K562 (cell line): Measurements from ENCODE around the gene GYS1. TPM values are rescaled to one million over a fixed set of nuclear protein-coding genes. Genes with fewer than 3 reads are reported as not detected.

Experiments used
- ADNP ChIP-seq: fragments of 200-800 bp; sonication (Bioruptor generic); IDR thresholded peaks from 2 replicates; pipeline ENCODE4 v1.6.1; 2016; ENCODE audit warnings: missing genetic modification characterization, missing compliant biosample characterization
- ARID3B ChIP-seq: fragments of 250-450 bp; sonication (Bioruptor Pico); IDR thresholded peaks from 2 replicates; pipeline ENCODE4 v1.4.0; 2020; ENCODE audit warnings: borderline replicate concordance
- ATF7 ChIP-seq: fragments of 450-650 bp; IDR thresholded peaks from 2 replicates; pipeline ENCODE4 v1.7.1; 2014; ENCODE audit warnings: mild to moderate bottlenecking, moderate library complexity
- CBX1 ChIP-seq: sonication (generic); IDR thresholded peaks from 2 replicates; pipeline ENCODE4 v1.6.1; 2016; ENCODE audit warnings: antibody characterized with exemption, low read depth, mild to moderate bottlenecking
- CBX5 ChIP-seq: IDR thresholded peaks from 2 replicates; pipeline ENCODE4 v1.6.1; 2014; ENCODE audit warnings: low read depth, borderline replicate concordance
- ETV1 ChIP-seq: fragments of 450-650 bp; conservative IDR thresholded peaks from 2 replicates; pipeline ENCODE4 v1.6.1; 2016; ENCODE audit warnings: missing genetic modification characterization, control low read depth, low read depth, missing compliant biosample characterization
- FOS ChIP-seq: IDR thresholded peaks from 3 replicates; pipeline ENCODE4 v1.6.1; 2011; ENCODE audit not compliant: insufficient read length; ENCODE audit errors: extremely low read depth
- KHSRP ChIP-seq: fragments of 450-650 bp; IDR thresholded peaks from 2 replicates; pipeline ENCODE4 v1.6.1; 2017
- MBD2 ChIP-seq: sonication (generic); IDR thresholded peaks from 2 replicates; pipeline ENCODE4 v1.6.1; 2016; ENCODE audit warnings: low read depth, borderline replicate concordance
- MLLT1 ChIP-seq, 2 experiments: fragments of 450-650 bp; IDR thresholded peaks; 2 replicates each; pipeline ENCODE4 v1.6.1; 2016
- SAFB2 ChIP-seq: fragments of 200-400 bp; formaldehyde crosslinking; IDR thresholded peaks from 2 replicates; pipeline ENCODE4 v1.6.1; 2018; ENCODE audit warnings: borderline replicate concordance, low read length, low read depth, moderate library complexity; ENCODE audit not compliant: severe bottlenecking
- SPI1 ChIP-seq: IDR thresholded peaks from 2 replicates; pipeline ENCODE4 v1.6.1; 2011; ENCODE audit warnings: low read depth, low read length, control low read depth, borderline replicate concordance
- STAG1 ChIP-seq: sonication (generic); formaldehyde crosslinking; IDR thresholded peaks from 2 replicates; pipeline ENCODE4 v1.5.0; 2020; ENCODE audit warnings: missing genetic modification reagents, borderline replicate concordance
- TBL1XR1 ChIP-seq, 2 experiments: IDR thresholded peaks; 2 replicates each; pipeline ENCODE4 v1.6.1; 2012; ENCODE audit warnings: improper control_type of control experiment in 2 of 2, low read length in 2 of 2, mild to moderate bottlenecking in 1 of 2
- TRIM24 ChIP-seq, 2 experiments: fragments of 450-650 bp; IDR thresholded peaks; 2 replicates each; pipeline ENCODE4 v1.6.1; 2016
- TRIM28 ChIP-seq: fragments of 450-650 bp; IDR thresholded peaks from 2 replicates; pipeline ENCODE4 v1.6.1; 2017
- UBTF ChIP-seq, 2 experiments: IDR thresholded peaks; 2 replicates each; pipeline ENCODE4 v1.6.1; 2012; ENCODE audit warnings: improper control_type of control experiment in 2 of 2, low read depth in 2 of 2, low read length in 2 of 2, borderline replicate concordance in 1 of 2
- XRCC3 ChIP-seq: fragments of 450-650 bp; IDR thresholded peaks from 2 replicates; pipeline ENCODE4 v1.6.1; 2017; ENCODE audit warnings: mild to moderate bottlenecking, moderate library complexity
- ZBTB12 ChIP-seq: fragments of 250-450 bp; sonication (Bioruptor Pico); IDR thresholded peaks from 2 replicates; pipeline ENCODE4 v1.4.0; 2020
- ZEB2 ChIP-seq: fragments of 450-650 bp; IDR thresholded peaks from 2 replicates; pipeline ENCODE4 v1.6.1; 2016
- ZKSCAN1 ChIP-seq: fragments of 150-350 bp; IDR thresholded peaks from 2 replicates; pipeline ENCODE4 v1.6.1; 2016; ENCODE audit warnings: low read depth, low read length
- ZNF280A ChIP-seq: fragments of 450-650 bp; IDR thresholded peaks from 2 replicates; pipeline ENCODE4 v1.6.1; 2018; ENCODE audit warnings: mild to moderate bottlenecking, low read depth; ENCODE audit not compliant: partially characterized antibody
- ZNF668 ChIP-seq: fragments of 250-450 bp; sonication (Bioruptor Pico); IDR thresholded peaks from 2 replicates; pipeline ENCODE4 v1.8.0; 2022; ENCODE audit warnings: mild to moderate bottlenecking, inconsistent platforms
- polyA plus RNA-seq, 8 experiments: library from polyadenylated mRNA; depleted of rRNA in 4 of 8; stranded (reverse) in 5 of 8; unstranded in 3 of 8; fragments of >200 nt; fragmentation: Nextera tagmentation in 2 of 8; fragmentation: Illumina TruSeq in 1 of 8; extraction: Ambion mirVana in 2 of 8; extraction: Trizol in 1 of 8; gene quantifications; 2 replicates each; pipeline versions ENCODE4 v1.2.1 to v1.2.3, GENCODE V29; 2011 to 2014; ENCODE audit warnings: inconsistent platforms in 1 of 8, missing spikeins in 1 of 8
- total RNA-seq, 7 experiments: library from RNA; depleted of rRNA in 6 of 7; stranded (reverse); fragments of >200 nt in 6 of 7; fragmentation: Illumina TruSeq in 2 of 7; extraction: Trizol in 2 of 7; gene quantifications; 2 replicates each; pipeline versions ENCODE4 v1.2.1 to v1.2.3, GENCODE V29; 2011 to 2021; ENCODE audit warnings: low replicate concordance in 1 of 7

Gene GYS1
- total and polyA plus RNA-seq, 9 of the 15 experiments (the other 6 are each of a cell fraction or from before 2014, with no cell fraction given), result 1.9 to 31.1 (median 15.2) TPM

GRCh38 chr19:48947258-48947542 lies 45.9 kb downstream of the GYS1 start (continued):
- TF ChIP-seq MLLT1 (IDR thresholded peaks at IDR 0.05), result no peak
- no peak for TF ChIP-seq STAG1 (CRISPR knock-in tag)
- peak; percentile 96 for TF ChIP-seq ZNF280A
- TF ChIP-seq SPI1, result peak; percentile 73; the same call in 1 of the 2 replicates
- TF ChIP-seq UBTF (IDR thresholded peaks at IDR 0.05; ENCODE audit: borderline replicate concordance in 1 of 2, low read depth in 2 of 2, low read length in 2 of 2), result no peak
- no peak for TF ChIP-seq ARID3B (CRISPR knock-in tag)
- peak; percentile 86; the same call in 1 of the 2 replicates for TF ChIP-seq CBX5
- TF ChIP-seq ADNP (tag), result no peak
- no peak for TF ChIP-seq ETV1 (tag)
- peak; percentile 98 for TF ChIP-seq TRIM28
- TF ChIP-seq SAFB2, result no peak
- TF ChIP-seq TRIM24 (IDR thresholded peaks at IDR 0.05), result peak; percentile 47 to 81; a peak in 3 of 4 replicates
- no peak for TF ChIP-seq ZNF668 (CRISPR knock-in tag)
- 0 out of 2 replicates have a peak, but pooled peaks have one; percentile 22 for TF ChIP-seq ZEB2
- no peak for TF ChIP-seq KHSRP
- TF ChIP-seq ZKSCAN1, result no peak
- no peak for TF ChIP-seq FOS
- TF ChIP-seq MBD2, result no peak
- TF ChIP-seq CBX1, result peak; percentile 81; the same call in 1 of the 2 replicates
- TF ChIP-seq ATF7, result peak; percentile 25; the same call in 1 of the 2 replicates
- 0 out of 2 replicates have a peak, but pooled peaks have one; percentile 61 for TF ChIP-seq XRCC3
- no peak for TF ChIP-seq TBL1XR1 (IDR thresholded peaks at IDR 0.05; ENCODE audit: low read length in 2 of 2)
- no peak for TF ChIP-seq ZBTB12
